Activated T-helper 1 cell treated with Interleukin-2 at 50 U/mL for 16 hours (primary cell): ENCODE data around the gene C1orf226.
"Not testable (repeated sequence)": the region's sequence is repeated elsewhere in the genome, so short reads cannot be mapped to it uniquely, and the experiment has no call there.

Experiments used
- DNase-seq: peaks from one replicate; pipeline ENCODE4 v3.0.0-alpha.2; 2020; ENCODE audit warnings: low read depth

The C1orf226 gene

GRCh38 chr1:162381383-162381782 lies at the start of gene C1orf226:
TSS of gene C1orf226 (plus strand) at chr1:162381728. CDS start at chr1:162381902, 174 bp downstream.
- DNase-seq: no peak

GRCh38 chr1:162333991-162334390 lies 47.5 kb upstream of the C1orf226 start:
- DNase-seq: no peak

DNA sequence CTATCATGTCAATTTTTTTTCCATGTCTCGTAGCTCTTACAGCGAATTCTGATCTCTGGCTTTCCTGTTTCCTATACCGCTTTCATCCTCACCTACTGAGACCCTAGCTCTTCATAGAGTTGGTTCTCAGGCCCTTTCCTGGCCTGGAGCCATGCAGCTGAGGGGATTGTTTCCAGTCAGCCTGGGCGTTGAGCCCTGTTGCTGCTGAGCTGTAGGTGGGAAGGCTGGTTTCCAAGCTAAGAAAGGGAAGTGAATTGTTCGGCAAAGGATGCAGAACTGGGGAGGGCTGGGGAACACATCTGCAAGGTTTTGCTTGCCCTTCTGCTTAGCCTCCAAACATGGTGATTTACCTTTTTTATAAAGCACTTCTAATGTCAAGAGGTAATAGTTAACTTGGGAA lies 46.4 kb upstream of the C1orf226 start:
- no peak for DNase-seq

- DNase-seq: no peak
These were observed 44.8 kb upstream of the C1orf226 start for GRCh38 chr1:162336621-162337285.

GRCh38 chr1:162342452-162342983 lies 39.0 kb upstream of the C1orf226 start:
- no peak for DNase-seq

DNA sequence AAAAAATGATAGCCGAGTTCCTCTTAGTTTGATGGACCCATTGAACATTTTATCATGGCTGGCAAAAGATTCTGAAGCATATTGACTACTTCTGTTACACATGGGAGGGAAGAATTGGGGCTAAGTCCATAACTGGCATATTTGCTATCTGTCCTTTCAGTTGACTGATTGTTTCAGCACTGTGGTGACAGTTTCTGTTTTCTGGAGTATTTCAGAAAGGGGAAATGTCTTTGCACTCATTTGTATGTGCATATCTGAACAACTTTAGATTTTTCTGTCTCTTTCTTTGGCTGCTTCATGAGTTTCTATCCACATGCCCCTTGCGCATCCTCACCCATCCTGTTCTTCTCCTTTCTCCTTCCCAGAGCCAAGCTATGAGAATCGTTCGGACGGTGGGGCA lies 38.1 kb upstream of the C1orf226 start:
- no peak for DNase-seq

DNA sequence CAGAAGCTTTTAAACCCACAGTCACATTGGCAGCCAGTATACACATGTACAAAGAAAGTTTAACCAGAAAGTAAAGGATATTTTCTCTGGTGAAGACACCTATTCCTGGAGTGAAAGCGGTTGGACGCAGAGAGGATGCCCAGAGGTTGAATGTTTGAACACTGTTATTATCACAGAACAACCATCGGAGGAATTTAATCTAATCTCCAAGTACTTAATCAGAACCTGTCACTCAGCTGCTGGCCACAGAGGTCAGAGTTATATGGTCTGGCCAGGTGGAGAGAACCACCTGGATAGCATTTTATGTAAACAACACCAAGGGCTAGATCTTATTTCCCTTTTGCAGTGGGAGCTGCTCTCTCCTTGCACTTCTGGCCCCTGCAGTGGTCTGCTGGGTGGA lies 34.2 kb upstream of the C1orf226 start:
- no peak for DNase-seq

DNA sequence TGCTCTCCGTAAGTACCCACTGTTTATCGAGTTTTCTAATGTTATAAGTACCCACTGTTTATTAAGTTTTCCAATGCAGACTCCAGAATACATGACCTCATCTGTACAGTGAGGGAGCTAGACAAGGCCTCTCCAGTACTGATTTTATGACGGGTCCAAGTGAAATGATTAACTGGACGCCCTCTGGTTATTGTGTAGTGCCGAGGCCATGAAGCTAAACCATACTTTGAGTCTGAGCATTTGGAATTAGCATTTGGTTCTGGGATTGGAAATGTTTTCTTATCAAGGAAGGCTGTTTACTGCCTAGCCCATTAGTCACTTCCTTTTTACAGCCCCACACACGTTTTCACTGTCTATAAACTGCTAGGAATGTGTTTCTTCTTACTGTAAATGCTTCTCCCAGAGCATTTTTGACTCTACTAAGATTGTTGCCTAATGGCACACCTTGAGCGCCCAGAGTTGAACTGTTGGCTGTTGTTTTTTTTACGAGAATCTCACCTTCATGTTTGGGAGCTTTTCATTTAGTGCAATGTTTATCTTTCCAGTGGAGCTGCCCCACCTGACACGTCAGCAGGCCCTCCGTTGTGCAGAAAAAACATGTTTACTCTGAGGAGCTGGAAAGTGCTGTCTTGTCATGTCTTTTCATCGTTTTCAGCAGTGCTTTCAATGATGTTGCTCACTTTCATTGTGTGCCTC lies 31.7 kb upstream of the C1orf226 start:
- no peak for DNase-seq

DNA sequence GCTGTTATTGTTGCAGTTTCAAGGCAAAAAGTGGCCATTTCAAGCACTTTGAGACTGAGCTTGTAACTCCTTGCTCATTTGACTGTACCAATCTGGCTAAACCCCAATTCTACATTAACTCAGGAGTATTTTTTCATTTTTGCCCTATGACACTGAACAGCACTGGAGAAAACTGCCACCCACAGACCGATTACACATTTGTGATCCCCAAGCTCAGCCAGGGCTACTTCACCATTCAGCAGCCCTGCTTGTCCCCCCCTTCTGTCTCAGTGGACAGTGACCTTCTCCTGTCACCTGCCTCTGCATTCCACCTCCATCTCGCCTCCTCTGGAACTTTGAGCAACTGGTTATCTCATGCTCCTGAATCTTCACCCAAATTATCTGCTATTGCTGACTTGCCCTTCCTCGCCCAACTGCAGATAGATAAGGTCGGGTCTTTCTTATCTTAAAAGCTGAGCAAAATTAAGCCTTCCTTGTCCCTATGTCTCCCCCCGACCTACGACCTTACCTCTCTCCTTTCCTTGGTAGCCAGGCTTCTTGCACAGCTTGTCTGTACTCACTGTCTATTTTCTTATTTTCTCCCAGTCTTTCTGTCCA lies 30.2 kb upstream of the C1orf226 start:
- DNase-seq: no peak

DNA sequence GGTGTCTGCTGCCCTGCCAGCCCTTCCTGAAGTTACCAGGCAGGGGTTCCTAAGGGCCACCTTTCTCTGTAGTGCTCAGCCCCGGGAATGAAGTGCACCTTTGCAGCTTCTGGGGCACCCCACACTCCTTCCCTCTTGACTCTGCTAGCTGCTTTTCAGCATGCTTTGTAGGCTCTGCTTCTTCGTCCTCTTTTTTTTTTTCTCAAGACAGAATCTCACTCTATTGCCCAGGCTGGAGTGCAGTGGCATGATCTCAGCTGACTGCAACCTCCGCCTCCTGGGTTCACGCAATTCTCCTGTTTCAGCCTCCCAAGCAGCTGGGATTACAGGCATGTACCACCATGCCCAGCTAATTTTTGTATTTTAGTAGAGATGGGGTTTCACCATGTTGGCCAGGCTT lies 29.7 kb upstream of the C1orf226 start:
- DNase-seq: not testable (repeated sequence)

DNA sequence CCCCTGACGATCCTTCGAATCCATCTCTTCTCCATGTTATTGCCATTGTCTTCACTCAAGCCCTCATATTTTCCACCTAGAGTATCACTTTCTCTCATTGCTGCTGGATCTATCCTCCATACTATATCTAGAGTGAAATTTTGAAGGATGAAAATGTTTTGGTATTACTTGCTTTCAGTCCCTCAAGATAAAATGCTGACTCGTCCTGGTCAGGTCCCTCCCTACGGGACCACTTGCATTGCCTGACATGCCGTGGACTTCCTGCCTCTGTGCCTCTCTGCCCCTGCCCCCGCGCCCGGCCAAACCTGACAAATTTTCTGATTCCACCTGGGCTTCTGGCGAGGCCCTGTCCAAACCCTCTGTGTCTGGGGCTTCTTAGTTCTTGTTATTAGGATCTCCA lies 28.4 kb upstream of the C1orf226 start:
- DNase-seq: no peak

DNA sequence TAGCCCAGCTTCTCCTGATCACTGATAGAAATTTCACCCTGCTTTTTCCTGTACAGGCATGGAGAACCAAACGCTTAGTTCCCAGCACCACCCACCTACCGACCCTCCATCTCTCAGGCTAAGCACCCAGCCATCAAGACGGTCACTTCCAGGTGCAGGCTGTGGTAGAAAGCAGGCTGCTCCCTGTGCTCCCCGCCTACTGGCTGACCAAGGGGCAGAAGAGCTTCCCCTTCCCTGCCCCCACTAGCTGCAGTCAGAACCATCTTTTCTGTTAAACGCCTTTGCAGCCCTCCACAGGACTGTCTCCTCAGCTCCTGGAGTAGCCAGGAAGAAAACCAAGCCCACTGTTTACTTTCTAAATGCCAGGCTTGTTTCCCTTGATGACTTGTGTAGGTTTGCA lies 27.8 kb upstream of the C1orf226 start:
- no peak for DNase-seq

DNA sequence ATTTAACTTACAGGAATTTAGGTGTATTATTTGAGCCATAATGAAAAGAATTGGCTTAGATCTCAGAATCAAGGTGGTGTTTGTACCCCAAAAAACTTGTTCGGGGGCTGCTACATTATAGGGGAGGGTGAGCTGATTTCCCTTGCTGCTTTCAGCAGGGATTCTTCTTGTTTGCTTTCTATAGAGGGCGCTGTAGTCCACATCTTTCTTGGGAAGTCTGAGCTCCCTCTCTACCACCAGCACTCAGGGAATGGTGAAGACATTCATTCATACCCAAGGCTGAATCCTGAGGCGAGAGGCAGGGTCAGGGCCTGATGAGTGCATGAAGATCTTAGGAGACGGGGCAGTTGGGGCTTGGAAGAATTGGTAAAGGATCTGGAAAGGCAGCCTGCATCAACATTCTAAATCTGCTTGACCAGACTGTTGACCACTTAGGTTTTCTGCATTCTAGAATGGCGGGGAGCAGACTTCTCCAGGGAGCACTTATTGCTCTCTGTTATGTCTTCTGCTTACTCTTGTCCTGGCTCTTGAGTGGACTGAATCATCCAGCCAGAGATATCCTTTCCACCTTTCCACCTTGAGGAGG lies 23.8 kb upstream of the C1orf226 start:
- no peak for DNase-seq

DNA sequence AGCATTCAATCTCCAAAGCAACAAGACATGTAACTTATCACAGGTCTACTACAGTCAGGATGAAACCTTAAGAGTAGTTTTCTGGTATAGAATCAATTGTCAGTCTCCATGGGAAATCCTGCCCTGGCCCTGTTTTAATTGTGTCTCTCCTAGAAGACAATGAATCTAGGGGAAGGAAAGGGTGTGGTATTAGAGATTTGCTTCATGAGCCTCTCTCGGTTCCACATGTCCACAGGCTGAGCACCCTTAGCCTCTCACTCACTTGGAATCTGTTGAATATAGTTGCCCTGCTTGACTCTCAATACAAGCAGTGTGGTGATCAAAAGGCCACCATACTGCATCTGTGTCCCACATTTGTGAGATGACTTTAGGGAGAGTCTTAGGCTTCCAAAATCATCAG lies 22.6 kb upstream of the C1orf226 start:
- DNase-seq: no peak

- no peak for DNase-seq
These were observed 21.8 kb upstream of the C1orf226 start for GRCh38 chr1:162359523-162360236.

GRCh38 chr1:162360237-162360873 lies 21.2 kb upstream of the C1orf226 start:
- DNase-seq: no peak

DNA sequence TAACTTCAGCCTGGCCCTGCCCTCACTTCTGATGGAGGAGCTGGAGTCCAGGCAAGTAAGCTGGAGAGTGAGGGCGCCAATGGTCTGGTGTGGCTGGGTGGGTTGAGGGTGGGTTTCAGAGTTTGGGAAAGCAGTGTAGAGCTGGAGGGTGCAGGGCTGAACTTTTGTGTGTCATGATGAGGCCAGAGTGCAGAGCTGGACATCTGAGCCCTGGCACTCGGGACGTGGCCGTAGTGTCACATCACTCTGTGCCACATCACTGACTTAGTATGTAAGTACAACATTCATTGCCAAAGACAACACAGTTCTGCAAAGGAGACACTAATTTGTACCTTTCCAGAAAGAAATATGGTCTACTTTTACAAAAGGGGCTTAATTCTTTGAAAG lies 20.7 kb upstream of the C1orf226 start:
- DNase-seq: no peak

DNA sequence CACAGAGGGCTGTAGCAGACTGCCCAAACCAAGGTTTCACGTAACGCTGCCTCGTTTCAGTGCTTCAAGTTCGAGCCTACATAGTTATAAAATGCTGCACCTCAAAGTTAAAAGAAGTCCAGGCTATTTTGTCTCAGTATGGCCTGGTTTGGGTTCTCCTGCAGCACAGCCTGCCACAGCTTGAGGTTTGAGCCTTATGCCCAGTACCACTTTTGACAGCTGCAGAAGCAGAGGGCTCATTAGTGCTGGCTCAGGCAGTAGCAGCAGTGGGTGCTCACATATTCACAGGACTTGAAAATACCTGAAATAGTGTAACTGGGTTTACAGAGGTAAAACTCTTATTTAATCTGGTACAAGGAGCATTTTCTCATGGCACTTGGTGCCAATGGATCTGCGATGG lies 20.2 kb upstream of the C1orf226 start:
- no peak for DNase-seq

DNA sequence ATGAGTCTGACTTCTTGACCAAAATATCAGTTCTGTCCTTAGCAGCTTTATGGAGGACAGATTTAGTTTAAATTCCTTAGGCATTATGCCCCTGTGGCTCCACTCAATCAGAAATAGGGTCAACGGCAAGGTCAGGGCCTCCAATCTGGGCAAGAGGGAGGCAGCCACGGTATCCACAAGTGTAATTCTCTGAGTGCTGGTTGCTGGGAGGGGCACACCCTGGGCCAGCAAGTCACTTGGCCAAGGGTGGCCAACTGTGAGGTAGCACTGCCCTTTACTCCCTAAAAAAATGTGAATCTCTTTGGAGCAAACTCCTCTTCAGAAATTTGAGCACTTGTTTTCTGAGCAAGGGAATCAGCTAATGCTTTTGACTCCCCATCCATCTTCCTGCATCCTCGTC lies 17.7 kb upstream of the C1orf226 start:
- no peak for DNase-seq

GRCh38 chr1:162364498-162364897 lies 17.0 kb upstream of the C1orf226 start:
- no peak for DNase-seq

GRCh38 chr1:162365284-162366020 lies 16.1 kb upstream of the C1orf226 start:
- no peak for DNase-seq
